Measurements from ENCODE around the gene ATG4A.

ATG4A gene

DNA sequence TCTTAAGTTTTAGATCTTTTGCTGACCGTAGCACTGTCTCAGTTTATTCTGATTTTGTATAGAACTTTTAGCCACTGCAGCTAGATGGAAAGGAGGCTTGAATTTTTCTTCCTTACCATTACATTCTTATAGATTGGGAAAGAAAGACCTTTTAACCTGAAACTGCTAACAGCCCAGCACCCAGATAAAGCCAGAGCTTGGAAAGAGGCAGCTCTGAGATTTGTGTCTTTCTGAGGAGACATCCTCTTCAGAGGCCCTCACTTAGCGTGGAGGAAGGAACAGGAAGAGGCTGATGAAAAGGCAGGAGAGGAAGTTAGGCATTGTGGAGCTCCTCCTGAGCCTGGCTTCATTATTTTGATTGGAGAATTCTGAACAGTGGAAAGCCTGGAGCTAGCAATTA is 35.1 kb downstream of the ATG4A start:
- no peak overlapping the region for H3K4me2 ChIP-seq (ENCODE audit: insufficient read depth, low read length)
- no peak overlapping the region for H3K4me3 ChIP-seq (ENCODE audit: low read depth in 1 of 2, low read length in 2 of 2)
- H2AFZ ChIP-seq (ENCODE audit: low read depth, low read length) = no peak overlapping the region
- H3K27me3 ChIP-seq (ENCODE audit: insufficient read depth, low read length, poor library complexity) = no peaks in the 10 kb centered on the region
- DNase-seq (no peak), ATAC-seq (ENCODE audit: insufficient read depth, low read depth) (no peak)
- TF ChIP-seq, protein P1, sequence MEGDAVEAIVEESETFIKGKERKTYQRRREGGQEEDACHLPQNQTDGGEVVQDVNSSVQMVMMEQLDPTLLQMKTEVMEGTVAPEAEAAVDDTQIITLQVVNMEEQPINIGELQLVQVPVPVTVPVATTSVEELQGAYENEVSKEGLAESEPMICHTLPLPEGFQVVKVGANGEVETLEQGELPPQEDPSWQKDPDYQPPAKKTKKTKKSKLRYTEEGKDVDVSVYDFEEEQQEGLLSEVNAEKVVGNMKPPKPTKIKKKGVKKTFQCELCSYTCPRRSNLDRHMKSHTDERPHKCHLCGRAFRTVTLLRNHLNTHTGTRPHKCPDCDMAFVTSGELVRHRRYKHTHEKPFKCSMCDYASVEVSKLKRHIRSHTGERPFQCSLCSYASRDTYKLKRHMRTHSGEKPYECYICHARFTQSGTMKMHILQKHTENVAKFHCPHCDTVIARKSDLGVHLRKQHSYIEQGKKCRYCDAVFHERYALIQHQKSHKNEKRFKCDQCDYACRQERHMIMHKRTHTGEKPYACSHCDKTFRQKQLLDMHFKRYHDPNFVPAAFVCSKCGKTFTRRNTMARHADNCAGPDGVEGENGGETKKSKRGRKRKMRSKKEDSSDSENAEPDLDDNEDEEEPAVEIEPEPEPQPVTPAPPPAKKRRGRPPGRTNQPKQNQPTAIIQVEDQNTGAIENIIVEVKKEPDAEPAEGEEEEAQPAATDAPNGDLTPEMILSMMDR (IDR thresholded peaks at IDR 0.05; ENCODE audit: borderline replicate concordance, extremely low read depth, low read length, poor library complexity, severe bottlenecking) = no peak
- TF ChIP-seq EZH2 (IDR thresholded peaks at IDR 0.05; ENCODE audit: borderline replicate concordance, low read depth, low read length, severe bottlenecking) = no peak
- no peaks in the 10 kb centered on the region for H3K4me1 ChIP-seq (ENCODE audit: insufficient read depth, low read length)
- H3K9me3 ChIP-seq (ENCODE audit: insufficient read depth, low read length, severe bottlenecking) = no peaks in the 10 kb centered on the region
- no peak overlapping the region for H3K27ac ChIP-seq (ENCODE audit: low read length)
- no peaks in the 10 kb centered on the region for H3K79me2 ChIP-seq (ENCODE audit: insufficient read depth, low read length)
- H3K36me3 ChIP-seq (ENCODE audit: insufficient read depth, low read length) = peaks cover 9% of the 10 kb centered on the region; the same call in 1 of the 2 replicates
- no peak overlapping the region for H3K9ac ChIP-seq (ENCODE audit: low read depth, low read length)
- H4K20me1 ChIP-seq (ENCODE audit: insufficient read depth, low read length) = no peaks in the 10 kb centered on the region

DNA sequence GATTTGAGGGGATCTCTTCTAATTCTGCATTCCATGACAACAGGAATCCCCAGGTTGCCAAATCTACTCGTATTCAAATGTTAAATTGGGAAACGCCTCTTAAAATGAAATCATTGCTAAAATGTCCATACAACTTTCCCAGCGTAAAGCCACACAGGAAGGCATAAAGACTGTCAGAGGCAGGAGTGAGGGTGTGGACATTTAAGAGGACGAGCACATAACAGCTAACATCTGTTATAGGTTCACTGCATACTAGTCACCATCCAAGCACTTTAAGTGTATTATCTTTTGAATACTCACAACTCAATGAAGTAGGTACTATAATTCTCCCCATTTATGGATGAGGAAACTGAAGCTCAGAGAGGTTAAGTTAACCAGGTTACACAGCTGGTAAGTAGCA is 35.6 kb downstream of the ATG4A start:
- Histone ChIP-seq H4K20me1 (ENCODE audit: insufficient read depth, low read length) (no peaks in the 10 kb centered on the region), H3K4me2 (ENCODE audit: insufficient read depth, low read length) (no peak overlapping the region), H3K4me1 (ENCODE audit: insufficient read depth, low read length) (no peaks in the 10 kb centered on the region), H2AFZ (ENCODE audit: low read depth, low read length) (no peak overlapping the region), H3K79me2 (ENCODE audit: insufficient read depth, low read length) (no peaks in the 10 kb centered on the region), H3K27ac (ENCODE audit: low read length) (no peak overlapping the region), H3K4me3 (ENCODE audit: low read depth in 1 of 2, low read length in 2 of 2) (no peak overlapping the region), H3K36me3 (ENCODE audit: insufficient read depth, low read length) (peaks cover 9% of the 10 kb centered on the region; the same call in 1 of the 2 replicates), H3K9me3 (ENCODE audit: insufficient read depth, low read length, severe bottlenecking) (no peaks in the 10 kb centered on the region), H3K27me3 (ENCODE audit: insufficient read depth, low read length, poor library complexity) (no peaks in the 10 kb centered on the region), H3K9ac (ENCODE audit: low read depth, low read length) (no peak overlapping the region)
- ATAC-seq (ENCODE audit: insufficient read depth, low read depth) (no peak), DNase-seq (no peak)
- TF ChIP-seq, protein P1 (IDR thresholded peaks at IDR 0.05; ENCODE audit: borderline replicate concordance, extremely low read depth, low read length, poor library complexity, severe bottlenecking) = no peak
- TF ChIP-seq EZH2 (IDR thresholded peaks at IDR 0.05; ENCODE audit: borderline replicate concordance, low read depth, low read length, severe bottlenecking) = no peak

DNA sequence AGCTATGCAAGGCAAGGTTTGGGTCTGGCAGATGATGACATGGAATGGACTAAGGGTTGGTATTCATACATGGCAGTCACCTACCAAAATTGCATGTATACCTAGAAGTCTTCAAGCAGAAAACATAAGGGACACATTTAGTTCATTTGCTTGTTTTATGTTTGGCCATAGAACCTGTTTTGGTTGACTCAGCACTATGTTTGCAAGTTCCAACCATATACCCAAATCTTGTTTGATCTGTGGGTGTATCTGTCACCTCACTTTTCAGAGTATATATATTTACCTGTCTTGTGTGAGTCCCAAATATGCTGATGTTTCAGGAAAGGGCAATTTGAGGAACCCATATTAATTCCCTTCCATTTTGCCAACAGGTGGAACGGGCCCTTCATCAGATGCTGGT is 39.3 kb downstream of the ATG4A start:
- Histone ChIP-seq H3K9me3 (ENCODE audit: insufficient read depth, low read length, severe bottlenecking) (no peaks in the 10 kb centered on the region), H3K4me2 (ENCODE audit: insufficient read depth, low read length) (no peak overlapping the region), H3K79me2 (ENCODE audit: insufficient read depth, low read length) (no peaks in the 10 kb centered on the region), H2AFZ (ENCODE audit: low read depth, low read length) (no peak overlapping the region), H3K27ac (ENCODE audit: low read length) (no peak overlapping the region), H3K4me1 (ENCODE audit: insufficient read depth, low read length) (no peaks in the 10 kb centered on the region), H3K36me3 (ENCODE audit: insufficient read depth, low read length) (peaks cover 14% of the 10 kb centered on the region; the same call in 1 of the 2 replicates), H3K4me3 (ENCODE audit: low read depth in 1 of 2, low read length in 2 of 2) (no peak overlapping the region), H3K9ac (ENCODE audit: low read depth, low read length) (no peak overlapping the region), H3K27me3 (ENCODE audit: insufficient read depth, low read length, poor library complexity) (no peaks in the 10 kb centered on the region), H4K20me1 (ENCODE audit: insufficient read depth, low read length) (no peaks in the 10 kb centered on the region)
- DNase-seq = no peak
- ATAC-seq (ENCODE audit: insufficient read depth, low read depth) = no peak
- TF ChIP-seq, protein P1 (IDR thresholded peaks at IDR 0.05; ENCODE audit: borderline replicate concordance, extremely low read depth, low read length, poor library complexity, severe bottlenecking) = no peak

DNA sequence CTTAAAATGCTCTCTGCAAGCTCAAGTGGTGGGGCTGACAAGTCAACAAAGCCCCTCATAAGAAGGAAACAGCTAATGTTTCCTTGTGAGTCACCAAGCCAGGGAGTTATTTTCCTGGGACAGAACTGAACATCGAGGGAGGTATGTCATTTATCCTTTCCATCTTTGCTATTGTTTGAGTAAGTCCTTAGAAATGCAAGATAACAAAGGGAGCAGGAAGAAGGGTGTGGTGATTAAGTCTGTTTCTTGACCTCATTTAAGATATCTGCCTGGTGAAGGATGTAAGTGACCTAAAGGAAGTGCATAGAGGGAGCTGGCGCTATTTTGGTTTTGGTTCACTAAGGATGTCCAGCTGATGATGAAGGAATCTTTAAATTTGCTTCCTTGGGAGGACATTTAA is 39.9 kb downstream of the ATG4A start:
- no peak overlapping the region for H3K9ac ChIP-seq (ENCODE audit: low read depth, low read length)
- H3K9me3 ChIP-seq (ENCODE audit: insufficient read depth, low read length, severe bottlenecking) = no peaks in the 10 kb centered on the region
- H2AFZ ChIP-seq (ENCODE audit: low read depth, low read length) = no peak overlapping the region
- DNase-seq (no peak), ATAC-seq (ENCODE audit: insufficient read depth, low read depth) (no peak)
- no peaks in the 10 kb centered on the region for H3K27me3 ChIP-seq (ENCODE audit: insufficient read depth, low read length, poor library complexity)
- H3K4me1 ChIP-seq (ENCODE audit: insufficient read depth, low read length) = no peaks in the 10 kb centered on the region
- H3K36me3 ChIP-seq (ENCODE audit: insufficient read depth, low read length) = peaks cover 14% of the 10 kb centered on the region; the same call in 1 of the 2 replicates
- no peaks in the 10 kb centered on the region for H4K20me1 ChIP-seq (ENCODE audit: insufficient read depth, low read length)
- no peaks in the 10 kb centered on the region for H3K79me2 ChIP-seq (ENCODE audit: insufficient read depth, low read length)
- no peak overlapping the region for H3K4me3 ChIP-seq (ENCODE audit: low read depth in 1 of 2, low read length in 2 of 2)
- H3K27ac ChIP-seq (ENCODE audit: low read length) = no peak overlapping the region
- TF ChIP-seq, protein P1 (IDR thresholded peaks at IDR 0.05; ENCODE audit: borderline replicate concordance, extremely low read depth, low read length, poor library complexity, severe bottlenecking) = no peak
- TF ChIP-seq EZH2 (IDR thresholded peaks at IDR 0.05; ENCODE audit: borderline replicate concordance, low read depth, low read length, severe bottlenecking) = no peak
- H3K4me2 ChIP-seq (ENCODE audit: insufficient read depth, low read length) = no peak overlapping the region
